Measurements from ENCODE around the gene UQCC3. TPM values are rescaled to one million over a fixed set of nuclear protein-coding genes. Genes with fewer than 3 reads are reported as not detected.

Gene UQCC3
- total and polyA plus RNA-seq, 2 of the 4 experiments (the other 2 are of a cell fraction) = 5.7 to 9.7 TPM

DNA sequence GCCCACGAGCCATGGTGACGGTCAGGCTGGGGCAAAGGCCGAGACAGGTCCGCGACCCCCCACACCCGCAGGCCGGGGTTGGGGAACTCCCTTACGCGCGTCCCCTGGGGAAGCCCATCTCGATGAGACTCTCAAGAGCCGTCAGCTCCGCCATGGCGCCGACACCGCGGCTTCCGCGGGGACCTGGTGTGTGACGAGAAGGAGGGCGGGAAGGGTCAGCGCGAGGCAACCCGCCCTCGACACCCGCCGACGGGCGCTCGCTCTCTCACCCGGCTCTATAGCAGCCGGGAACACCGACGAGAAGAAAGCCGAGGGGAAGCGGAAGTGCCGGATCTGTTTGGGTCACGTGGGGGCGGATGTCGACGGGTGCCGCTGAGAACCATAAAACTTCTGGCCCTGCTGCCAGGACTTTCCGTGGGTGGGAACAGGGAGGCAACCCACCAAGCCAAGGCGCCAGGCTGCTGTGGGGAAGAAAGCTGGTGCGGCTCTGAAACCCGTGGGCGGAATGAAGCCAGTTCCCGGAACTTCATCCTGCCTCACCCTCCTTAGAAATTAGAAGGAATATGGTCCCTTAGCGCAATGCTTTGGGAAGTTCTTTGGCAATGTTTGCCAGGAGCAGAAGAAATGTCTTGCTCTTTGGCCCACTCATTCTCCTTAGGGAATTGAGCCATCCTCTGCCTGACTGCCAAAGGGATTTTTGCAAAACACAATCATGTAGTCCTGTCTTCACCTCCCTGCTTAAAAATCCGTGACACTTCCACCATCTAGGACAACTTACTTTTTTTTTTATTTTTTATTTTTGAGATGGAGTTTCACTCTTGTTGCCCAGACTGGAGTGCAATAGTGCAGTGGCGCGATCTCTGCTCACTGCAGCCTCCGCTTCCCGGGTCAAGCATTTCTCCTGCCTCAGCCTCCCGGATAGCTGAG, 7.6 kb downstream of the UQCC3 start, which contains the start of gene UBXN1:
Gene UBXN1 (minus strand): TSS at position 304 of the 927 bp plus-strand sequence. CDS start 150 bp downstream, at position 154.
- Histone ChIP-seq H3K9me1 (ENCODE audit: insufficient read depth, low read length) (peaks cover 4% of the 10 kb centered on the region; the same call in 1 of the 2 replicates), H3K4ac (ENCODE audit: low read depth, low read length) (peak within 1 kb of the TSS; percentile 85), H4K8ac (ENCODE audit: low read depth in 2 of 2, low read length in 2 of 2) (peak within 1 kb of the TSS; percentile 97 to 98), H3K36me3 (ENCODE audit: control insufficient read depth, insufficient read depth, low read length) (peaks cover 15% of the 10 kb centered on the region), H3K27ac (ENCODE audit: insufficient read depth, low read length) (peak within 1 kb of the TSS; percentile 96), H3K4me3 (ENCODE audit: insufficient read depth, low read depth, low read length) (peak within 1 kb of the TSS; percentile 94), H2AFZ (replicated peaks; ENCODE audit: low read length, poor library complexity) (peak within 1 kb of the TSS; percentile 97), H3K9ac (ENCODE audit: low read depth, low read length) (peak within 1 kb of the TSS; percentile 96), H3K14ac (replicated peaks; ENCODE audit: low read depth, low read length) (peak within 1 kb of the TSS; percentile 90), H2AK9ac (replicated peaks; ENCODE audit: low read depth, low read length, poor library complexity) (peak within 1 kb of the TSS; percentile 98), H2BK120ac (ENCODE audit: low read depth, low read length) (peak within 1 kb of the TSS; percentile 70), H3K18ac (ENCODE audit: low read depth, low read length) (peak within 1 kb of the TSS; percentile 87), H3K9me3 (ENCODE audit: control insufficient read depth, insufficient read depth, low read length) (no peaks in the 10 kb centered on the region), H2BK15ac (ENCODE audit: low read depth, low read length) (peak within 1 kb of the TSS; percentile 83; the same call in 1 of the 3 replicates), H2BK5ac (ENCODE audit: low read depth, low read length, poor library complexity, severe bottlenecking) (peak within 1 kb of the TSS; percentile 86), H3K4me1 (ENCODE audit: control insufficient read depth, insufficient read depth, low read length) (peaks cover 8% of the 10 kb centered on the region), H2BK20ac (ENCODE audit: low read depth, low read length) (peak within 1 kb of the TSS; percentile 44), H3K56ac (ENCODE audit: extremely low read depth, insufficient read depth, low read length) (peak within 1 kb of the TSS; percentile 86), H4K20me1 (ENCODE audit: insufficient read depth, low read length) (no peaks in the 10 kb centered on the region), H3K27me3 (ENCODE audit: control insufficient read depth, insufficient read depth, low read length) (no peaks in the 10 kb centered on the region), H3K23ac (ENCODE audit: low read depth, low read length) (peak within 1 kb of the TSS; percentile 84), H3K4me2 (ENCODE audit: low read depth, low read length) (peak within 1 kb of the TSS; percentile 99), H4K5ac (ENCODE audit: low read depth, low read length) (peak within 1 kb of the TSS; percentile 99), H2AK5ac (ENCODE audit: low read depth, low read length) (peak within 1 kb of the TSS; percentile 76), H3K79me1 (ENCODE audit: low read depth in 1 of 2, low read length in 2 of 2) (peaks cover 5 to 24% of the 10 kb centered on the region in 2 experiments; a peak in 3 of 4 replicates), H4K91ac (ENCODE audit: insufficient read depth, low read depth, low read length) (peak within 1 kb of the TSS; percentile 92)
- in situ Hi-C loops (cut with MboI; ENCODE audit: low sequenced_read_pairs) (no loop called here), intact Hi-C loops (cut with micrococcal nuclease) (loop anchor here (1.0 kb wide), 1 partner anchor 8 kb away; the partner anchor contains the start of gene UQCC3), dilution Hi-C loops (cut with HindIII; ENCODE audit: low sequenced_read_pairs, unreplicated experiment) (no loop called here)
- 0% methylated on average over 1 of the region's 55 CpGs; no CpG with 5 or more reads in 1 of the 2 experiments for WGBS, 2 experiments (ENCODE audit: extremely low coverage in 2 of 2, insufficient read length in 1 of 2)
- ChIA-PET CTCF (interaction anchor here (0.7 to 1.4 kb wide), 2 partner anchors 10 to 85 kb away, joined by 3 to 5 read pairs; partner anchors contain the start of gene LRRN4CL), POLR2A (ENCODE audit: unreplicated experiment) (interaction anchor here (1.5 kb wide), 1 partner anchor 14 kb away, joined by 10 read pairs; the partner anchor contains the start of genes C11orf98 and CSKMT)
- ATAC-seq (ENCODE audit: low read depth) (peak; percentile 73), DNase-seq (peak; percentile 83)
- no TSS peak for BruUV-seq (replicated peaks)
- TF ChIP-seq, protein P1, sequence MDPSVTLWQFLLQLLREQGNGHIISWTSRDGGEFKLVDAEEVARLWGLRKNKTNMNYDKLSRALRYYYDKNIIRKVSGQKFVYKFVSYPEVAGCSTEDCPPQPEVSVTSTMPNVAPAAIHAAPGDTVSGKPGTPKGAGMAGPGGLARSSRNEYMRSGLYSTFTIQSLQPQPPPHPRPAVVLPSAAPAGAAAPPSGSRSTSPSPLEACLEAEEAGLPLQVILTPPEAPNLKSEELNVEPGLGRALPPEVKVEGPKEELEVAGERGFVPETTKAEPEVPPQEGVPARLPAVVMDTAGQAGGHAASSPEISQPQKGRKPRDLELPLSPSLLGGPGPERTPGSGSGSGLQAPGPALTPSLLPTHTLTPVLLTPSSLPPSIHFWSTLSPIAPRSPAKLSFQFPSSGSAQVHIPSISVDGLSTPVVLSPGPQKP (IDR thresholded peaks at IDR 0.05; ENCODE audit: borderline replicate concordance, low read depth, low read length) = no peak
- peak; percentile 55; the same call in 1 of the 2 replicates for TF ChIP-seq BHLHE40 (IDR thresholded peaks at IDR 0.05; ENCODE audit: low read depth, low read length)
- peak; percentile 13; the same call in 1 of the 2 replicates for TF ChIP-seq CEBPB (IDR thresholded peaks at IDR 0.05; ENCODE audit: low read depth, low read length)
- TF ChIP-seq, protein P2, sequence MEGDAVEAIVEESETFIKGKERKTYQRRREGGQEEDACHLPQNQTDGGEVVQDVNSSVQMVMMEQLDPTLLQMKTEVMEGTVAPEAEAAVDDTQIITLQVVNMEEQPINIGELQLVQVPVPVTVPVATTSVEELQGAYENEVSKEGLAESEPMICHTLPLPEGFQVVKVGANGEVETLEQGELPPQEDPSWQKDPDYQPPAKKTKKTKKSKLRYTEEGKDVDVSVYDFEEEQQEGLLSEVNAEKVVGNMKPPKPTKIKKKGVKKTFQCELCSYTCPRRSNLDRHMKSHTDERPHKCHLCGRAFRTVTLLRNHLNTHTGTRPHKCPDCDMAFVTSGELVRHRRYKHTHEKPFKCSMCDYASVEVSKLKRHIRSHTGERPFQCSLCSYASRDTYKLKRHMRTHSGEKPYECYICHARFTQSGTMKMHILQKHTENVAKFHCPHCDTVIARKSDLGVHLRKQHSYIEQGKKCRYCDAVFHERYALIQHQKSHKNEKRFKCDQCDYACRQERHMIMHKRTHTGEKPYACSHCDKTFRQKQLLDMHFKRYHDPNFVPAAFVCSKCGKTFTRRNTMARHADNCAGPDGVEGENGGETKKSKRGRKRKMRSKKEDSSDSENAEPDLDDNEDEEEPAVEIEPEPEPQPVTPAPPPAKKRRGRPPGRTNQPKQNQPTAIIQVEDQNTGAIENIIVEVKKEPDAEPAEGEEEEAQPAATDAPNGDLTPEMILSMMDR (conservative IDR thresholded peaks at IDR 0.05; ENCODE audit: low read depth, low read length) = no peak
- no peak for TF ChIP-seq FOS (IDR thresholded peaks at IDR 0.05; ENCODE audit: low read depth, low read length)
- no peak for TF ChIP-seq NFE2L2 (IDR thresholded peaks at IDR 0.05; ENCODE audit: low read depth, low read length)
- TF ChIP-seq MAZ (IDR thresholded peaks at IDR 0.05; ENCODE audit: borderline replicate concordance, low read depth, low read length) = no peak
- no peak for TF ChIP-seq RCOR1 (IDR thresholded peaks at IDR 0.05; ENCODE audit: insufficient replicate concordance, low read length)
- peak; percentile 80 for TF ChIP-seq POLR2A (IDR thresholded peaks at IDR 0.05; ENCODE audit: low read depth, low read length)
- no peak for TF ChIP-seq SMC3 (IDR thresholded peaks at IDR 0.05; ENCODE audit: low read depth, low read length)
- peak; percentile 98 for TF ChIP-seq USF2 (IDR thresholded peaks at IDR 0.05; ENCODE audit: low read depth, low read length)
- no peak for TF ChIP-seq RFX5 (IDR thresholded peaks at IDR 0.05; ENCODE audit: low read depth, low read length)

All from IMR-90 (cell line).